SW 1271 (cell line): ENCODE results near the gene SMDT1.
"Not testable (repeated sequence)": the region's sequence is repeated elsewhere in the genome, so short reads cannot be mapped to it uniquely, and the experiment has no call there.

Experiments used
- DNase-seq, 2 experiments: peaks; one replicate each; lab custom pipeline; 2025; lab: John Stamatoyannopoulos, UW

SMDT1 gene

DNA sequence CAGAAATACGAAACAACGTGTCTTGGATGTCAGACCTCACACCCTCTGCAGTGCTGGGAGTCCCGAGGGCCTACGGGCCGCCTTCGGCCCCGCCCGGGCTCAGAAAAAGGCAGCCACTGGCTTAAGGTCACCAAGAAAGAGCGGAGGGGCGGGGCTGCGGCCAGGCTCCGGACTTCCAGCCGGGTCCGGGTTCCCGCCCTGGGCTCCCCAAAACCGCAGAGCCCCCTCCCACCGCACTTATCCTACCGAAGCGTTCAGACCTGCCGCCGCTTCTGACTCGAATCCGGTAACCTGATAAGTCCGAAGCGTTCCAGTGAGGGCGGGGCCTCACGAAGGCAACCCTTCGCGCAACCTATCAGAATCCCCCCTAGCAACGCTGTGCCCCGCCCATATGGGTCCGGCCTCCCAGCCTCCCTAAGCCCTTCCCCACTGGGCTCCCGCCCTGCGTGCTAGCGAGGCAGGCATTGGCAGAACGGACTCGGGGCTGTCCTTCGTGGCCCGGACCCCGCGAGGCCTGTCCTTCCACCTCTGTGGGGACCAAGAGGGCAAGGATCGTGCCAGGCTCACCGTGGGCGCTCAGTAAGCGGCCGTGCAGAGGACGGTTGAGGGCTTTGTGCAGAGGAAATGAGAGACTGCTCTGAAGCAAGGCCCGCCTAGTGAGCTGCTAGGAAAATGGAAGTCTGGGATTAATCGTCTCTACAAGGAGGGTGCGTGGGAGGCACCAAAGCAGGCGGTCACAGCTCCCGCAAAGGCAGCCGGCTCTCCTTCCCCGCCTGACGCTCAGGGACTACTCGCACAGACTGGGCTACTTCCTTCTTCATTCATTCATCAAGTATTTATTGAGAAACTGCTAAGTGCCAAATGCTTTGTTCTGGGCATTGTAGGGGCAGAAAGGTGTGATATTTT, 8.7 kb upstream of the SMDT1 start, which contains the start of gene NAGA:
TSS of gene NAGA (minus strand) at position 296 of the 906 bp plus-strand sequence. CDS start 515 bp downstream, outside the sequence.
- peak; percentile 80 to 94 for DNase-seq

DNA sequence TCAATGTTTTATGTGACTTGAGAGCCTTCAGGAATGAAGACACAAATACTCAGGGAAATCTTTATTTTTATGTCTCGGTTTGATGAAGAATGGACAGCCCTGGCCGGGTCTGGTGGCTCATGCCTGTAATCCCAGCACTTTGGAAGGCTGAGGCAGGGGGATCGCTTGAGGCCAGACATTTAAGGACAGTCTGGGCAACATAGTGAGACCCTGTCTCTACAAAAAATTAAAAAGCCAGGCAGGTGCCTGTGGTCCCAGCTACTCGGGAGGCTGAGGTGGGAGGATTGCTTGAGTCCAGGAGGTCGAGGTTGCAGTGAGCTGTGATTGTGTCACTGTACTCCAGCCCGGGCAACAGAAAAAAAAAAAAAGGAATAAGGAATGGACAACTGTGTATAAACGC, 8.0 kb upstream of the SMDT1 start:
- DNase-seq, result not testable (repeated sequence)

DNA sequence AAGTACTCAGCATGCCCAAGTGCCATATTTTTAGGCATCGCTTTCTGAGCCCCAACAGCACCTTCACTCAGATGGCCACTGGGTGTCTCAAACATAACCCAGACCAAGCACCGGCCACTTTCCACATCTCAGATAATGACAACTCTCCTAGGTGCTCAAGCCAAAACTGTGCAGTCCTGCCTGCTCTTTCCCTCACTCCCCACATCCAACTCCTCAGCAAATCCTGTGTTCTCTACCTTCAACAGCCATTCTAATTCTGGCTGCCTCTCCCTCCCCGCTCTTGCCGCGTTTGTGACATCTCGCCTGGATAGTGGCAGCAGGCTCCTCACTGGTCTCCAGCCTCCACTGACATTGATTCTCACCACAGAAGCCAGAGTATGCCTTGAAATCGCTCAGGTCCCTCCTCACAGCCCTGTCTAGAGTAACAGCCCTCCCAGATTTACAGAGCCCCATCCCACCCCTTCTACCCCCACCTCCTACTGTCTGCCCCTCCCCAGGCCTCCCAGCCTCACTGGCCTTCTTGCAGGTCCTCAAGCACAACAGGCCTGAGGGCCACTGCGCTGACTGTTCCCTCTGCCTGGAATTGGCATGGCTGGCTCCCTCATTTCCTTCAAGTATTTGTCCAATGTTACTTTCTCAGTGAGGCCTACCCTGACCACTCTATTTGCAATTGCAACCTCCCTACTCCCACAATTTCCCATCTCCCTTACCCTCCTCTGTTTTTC, 6.7 kb upstream of the SMDT1 start:
- DNase-seq, result no peak

DNA sequence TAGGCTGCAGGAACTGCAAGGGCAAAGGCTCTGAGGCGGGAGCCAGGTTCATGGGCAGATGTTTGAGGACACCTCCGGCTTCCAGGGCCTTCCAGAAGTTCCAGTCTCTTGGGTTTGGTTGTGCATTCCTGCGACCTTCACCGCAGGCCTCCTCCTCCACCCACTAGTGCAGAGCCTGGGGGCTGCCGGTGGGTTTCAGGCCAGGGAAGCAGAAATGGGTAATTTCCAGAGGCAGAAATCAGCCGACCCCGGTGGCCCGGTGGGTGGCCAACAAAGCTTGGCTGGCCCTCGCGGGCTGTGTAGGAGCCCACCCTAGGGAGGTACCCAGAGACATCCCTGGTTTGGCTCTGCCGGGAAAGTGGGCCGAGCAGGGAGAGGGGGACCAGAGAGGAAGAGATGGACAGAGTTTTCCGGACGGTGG, 5.9 kb upstream of the SMDT1 start:
- DNase-seq, result no peak

DNA sequence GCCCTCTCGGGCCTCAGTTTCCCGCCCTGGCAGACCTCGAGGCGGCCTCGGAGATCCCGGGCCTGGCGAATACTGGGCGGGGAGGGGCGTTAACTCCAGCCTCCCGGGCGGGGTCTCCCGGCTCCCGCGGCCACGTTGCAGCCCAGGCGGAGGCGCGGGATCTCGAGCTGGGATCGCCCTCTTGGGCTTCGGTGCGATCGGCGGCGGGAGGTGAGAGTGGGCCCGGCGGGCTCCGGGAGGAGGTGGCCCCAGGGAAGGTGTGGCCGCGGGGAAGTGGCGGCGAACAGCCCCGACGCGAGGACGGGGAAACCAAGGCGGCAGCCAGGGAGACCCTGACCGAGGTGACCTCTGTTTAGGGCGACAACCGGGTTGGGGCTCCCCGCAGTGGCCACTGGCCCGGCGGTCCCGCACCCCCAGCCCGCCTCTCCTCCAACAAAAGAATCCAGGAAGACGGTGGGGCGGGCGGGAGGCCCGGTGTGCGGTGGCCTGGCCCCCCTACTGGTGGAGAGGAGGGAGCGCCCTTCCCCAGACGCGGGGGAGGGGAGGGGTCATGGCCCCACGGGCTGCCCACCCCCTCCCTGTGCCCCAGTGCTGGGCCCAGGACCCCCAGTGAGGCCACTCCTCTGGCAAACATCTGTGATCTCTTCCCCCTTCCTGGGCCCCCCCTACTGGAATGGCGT, 5.2 kb upstream of the SMDT1 start, which contains the start of gene PHETA2:
TSS of gene PHETA2 (plus strand) at position 117 of the 680 bp plus-strand sequence. CDS start 3,046 bp downstream, outside the sequence.
- DNase-seq, result no peak

DNA sequence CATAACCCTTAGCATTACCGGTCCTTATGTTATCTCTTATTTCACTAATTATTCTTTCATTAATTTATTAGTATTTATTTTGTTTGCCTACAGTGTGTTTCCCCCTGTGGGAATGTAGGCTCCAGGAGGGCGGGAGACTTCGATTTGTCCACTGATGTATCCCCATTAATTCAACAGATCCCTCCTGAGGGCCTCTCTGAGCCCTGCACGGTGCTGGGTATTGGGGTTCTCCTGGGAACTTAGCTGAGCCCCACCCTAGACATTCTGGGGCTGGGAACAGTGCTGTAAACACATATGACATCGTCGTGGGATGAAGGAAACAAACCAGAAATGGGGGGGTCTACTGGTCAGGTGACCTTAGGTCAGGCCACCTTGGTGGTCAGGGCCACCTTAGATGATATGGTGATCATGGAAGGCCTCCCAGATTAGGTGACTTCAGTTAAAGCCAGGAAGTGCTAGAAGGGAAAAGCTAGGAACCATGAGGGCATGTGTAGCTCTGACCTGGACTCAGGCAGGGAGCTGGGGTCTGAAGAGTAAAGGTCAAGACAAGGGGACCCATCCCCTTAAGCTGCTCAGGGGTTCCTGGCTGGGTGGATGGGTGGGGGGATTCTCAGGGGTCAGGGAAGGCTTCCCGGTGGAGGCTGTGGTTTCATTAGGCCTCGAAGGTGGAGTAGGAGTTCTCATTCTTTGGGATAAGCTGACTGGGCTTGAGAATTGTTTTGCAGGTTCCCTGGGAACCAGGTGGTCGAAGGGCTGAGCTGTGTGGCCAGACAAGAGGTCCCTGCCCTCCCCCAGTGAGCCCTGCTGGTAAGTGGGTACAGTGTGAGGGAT, 4.4 kb upstream of the SMDT1 start:
- no peak for DNase-seq

DNA sequence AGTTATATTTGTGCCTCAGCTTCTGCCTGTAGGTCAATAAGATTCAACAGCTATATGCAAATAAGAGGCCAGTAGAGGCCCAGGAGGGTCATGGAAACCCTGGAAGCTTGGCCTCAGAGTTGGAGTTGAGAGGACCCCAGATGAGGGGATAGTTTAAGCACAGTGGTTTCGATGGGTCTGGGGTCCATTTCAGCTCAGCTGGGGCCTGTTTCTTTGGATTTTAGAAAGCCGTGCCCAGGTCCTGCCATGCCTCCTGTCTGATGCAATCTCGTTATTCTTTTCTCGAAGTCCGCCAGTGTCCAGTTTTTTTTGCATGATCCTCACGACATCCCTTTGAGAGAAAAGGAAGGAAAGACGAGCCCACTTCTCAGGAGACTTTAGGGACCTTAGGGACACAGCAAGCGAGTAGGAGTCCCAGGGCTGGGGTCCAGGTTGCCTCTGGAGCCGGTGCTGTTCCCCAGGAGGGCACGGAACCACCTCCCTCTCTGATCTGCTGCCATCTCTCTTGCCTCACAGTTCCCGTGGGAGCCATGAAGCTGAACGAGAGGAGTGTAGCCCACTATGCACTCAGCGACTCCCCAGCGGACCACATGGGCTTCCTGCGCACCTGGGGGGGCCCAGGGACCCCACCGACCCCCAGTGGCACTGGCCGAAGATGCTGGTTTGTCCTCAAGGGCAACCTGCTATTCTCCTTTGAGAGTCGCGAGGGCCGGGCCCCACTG, 2.6 kb upstream of the SMDT1 start:
- no peak for DNase-seq

DNA sequence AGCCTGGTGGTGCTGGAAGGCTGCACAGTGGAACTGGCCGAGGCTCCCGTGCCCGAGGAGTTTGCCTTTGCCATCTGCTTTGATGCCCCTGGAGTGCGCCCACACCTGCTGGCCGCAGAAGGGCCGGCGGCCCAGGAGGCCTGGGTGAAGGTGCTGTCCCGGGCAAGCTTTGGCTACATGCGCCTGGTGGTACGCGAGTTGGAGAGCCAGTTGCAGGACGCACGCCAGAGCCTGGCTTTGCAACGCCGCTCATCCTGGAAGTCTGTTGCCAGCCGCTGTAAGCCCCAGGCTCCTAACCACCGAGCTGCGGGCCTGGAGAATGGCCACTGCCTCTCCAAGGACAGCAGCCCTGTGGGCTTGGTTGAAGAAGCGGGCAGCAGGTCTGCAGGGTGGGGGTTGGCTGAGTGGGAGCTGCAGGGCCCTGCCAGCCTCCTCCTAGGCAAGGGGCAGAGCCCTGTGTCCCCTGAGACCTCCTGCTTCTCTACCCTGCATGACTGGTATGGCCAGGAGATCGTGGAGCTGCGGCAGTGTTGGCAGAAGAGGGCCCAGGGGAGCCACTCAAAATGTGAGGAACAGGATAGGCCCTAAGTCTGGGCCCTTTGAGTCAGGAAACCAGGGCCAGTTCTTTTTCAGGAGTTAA, 1.9 kb upstream of the SMDT1 start:
- DNase-seq, result no peak

DNA sequence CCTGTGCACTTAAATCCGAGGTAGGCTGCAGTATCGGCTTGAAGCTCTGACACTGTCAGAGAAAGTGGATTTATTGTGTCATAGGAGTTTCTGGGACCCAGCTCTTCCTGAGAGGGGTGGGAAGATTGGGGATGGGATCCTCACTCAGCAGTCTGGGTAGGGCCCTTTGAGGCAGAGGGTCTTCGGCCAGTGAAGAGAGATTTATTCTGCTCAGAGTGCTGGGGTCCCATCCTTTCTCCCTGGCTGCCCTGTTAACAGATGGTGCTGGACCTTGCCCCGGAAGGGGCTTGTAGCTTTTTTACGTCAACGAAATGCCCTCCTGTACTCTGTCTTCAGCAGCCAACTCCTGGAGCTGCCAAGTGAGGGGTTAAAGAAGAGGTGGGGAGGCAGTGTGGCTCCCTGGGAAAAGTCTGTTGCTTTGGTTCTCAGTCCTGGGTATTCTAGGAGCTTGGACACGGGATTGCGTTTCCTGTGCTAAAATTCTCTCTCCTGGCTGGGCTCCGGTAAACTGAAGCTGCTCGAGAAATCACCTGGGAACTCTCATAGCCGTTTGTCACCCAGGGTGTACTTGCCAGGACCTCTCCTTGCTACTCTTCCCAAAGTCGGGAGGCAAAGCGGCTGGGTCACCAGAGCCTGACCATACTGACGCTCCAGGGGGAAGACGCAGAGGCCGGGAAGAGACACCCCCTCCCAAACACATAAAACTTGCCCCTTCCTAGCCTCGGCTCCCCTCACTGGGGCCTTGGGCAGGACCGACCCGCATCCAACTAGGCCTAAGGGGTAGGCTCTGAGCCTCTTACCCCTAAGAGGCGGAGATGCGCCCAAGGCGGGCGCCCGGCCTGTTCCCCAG, 806 bp upstream of the SMDT1 start:
- no peak for DNase-seq

DNA sequence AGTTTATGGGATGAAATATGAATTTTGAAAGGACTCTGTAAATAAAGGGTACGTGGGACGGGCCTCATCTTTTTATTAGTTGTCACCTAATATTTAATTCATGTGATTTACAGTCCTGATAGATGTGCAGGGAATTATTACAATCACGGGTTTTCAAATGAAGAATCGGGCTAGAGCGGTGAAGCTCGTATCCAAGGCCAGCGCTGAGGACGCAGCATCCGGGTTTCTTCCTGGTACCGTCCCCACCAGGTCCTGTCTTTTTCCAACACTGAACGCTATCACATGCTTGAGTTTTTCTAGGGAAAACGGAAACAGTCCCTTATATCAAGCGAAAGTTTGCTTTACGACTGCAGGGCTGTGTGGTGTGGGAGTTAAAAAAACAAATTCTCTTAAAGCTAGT, 787 bp downstream of the SMDT1 start:
- DNase-seq, result no peak

DNA sequence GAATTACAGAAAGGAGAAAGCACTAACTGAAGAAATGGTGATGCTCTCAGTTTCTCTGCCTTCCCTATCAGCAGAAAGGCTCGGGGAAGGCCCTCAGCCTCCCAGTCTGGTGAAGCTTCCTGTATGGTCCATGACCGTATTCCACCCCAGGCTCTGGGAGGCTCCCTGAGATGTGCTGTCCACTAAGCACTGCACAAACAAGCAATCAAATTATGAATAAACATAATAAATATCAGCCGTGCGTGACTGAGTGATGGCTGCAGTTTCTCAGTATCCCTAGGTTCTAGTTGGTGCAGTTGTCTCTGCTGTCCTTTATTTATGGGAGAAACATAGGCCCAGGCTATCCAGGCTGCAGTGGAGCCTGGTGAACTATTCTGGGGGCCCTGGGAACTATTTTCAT, 3.6 kb downstream of the SMDT1 start:
- DNase-seq, result no peak

DNA sequence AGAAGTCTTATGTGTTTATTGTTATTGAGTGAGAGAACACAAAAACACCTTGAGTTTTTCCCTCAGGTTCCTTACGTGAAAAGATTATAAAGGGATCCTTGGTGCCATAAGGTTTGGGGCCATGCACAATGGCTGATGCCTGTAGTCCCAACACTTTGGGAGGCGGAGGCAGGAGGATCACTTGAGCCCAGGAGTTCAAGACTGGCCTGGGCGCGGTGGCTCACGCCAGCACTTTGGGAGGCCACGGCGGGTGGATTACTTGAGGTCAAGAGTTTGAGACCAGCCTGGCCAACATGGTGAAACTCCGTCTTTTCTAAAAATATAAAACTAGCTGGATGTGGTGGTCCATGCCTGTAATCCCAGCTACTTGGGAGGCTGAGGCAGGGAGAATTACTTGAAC, 5.4 kb downstream of the SMDT1 start:
- no peak for DNase-seq

DNA sequence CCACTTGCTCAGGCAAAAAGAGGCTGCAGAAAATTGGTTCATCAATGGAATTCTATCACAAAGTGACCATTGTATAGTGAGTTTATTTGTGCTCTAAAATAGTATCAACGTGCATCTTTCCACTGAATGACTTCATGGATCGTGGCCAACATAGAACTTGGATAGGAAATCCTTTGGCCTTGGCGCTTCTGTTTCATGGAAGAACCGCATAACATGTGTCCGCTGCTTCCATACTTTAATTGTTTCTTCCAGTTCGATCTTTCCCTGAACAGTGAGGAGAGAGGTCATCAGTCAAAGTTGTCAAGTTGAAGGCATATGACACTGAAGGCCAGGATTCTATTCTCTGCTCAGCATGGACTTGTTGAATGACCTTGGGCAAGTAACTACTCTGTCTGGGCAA, 6.6 kb downstream of the SMDT1 start:
- no peak for DNase-seq

DNA sequence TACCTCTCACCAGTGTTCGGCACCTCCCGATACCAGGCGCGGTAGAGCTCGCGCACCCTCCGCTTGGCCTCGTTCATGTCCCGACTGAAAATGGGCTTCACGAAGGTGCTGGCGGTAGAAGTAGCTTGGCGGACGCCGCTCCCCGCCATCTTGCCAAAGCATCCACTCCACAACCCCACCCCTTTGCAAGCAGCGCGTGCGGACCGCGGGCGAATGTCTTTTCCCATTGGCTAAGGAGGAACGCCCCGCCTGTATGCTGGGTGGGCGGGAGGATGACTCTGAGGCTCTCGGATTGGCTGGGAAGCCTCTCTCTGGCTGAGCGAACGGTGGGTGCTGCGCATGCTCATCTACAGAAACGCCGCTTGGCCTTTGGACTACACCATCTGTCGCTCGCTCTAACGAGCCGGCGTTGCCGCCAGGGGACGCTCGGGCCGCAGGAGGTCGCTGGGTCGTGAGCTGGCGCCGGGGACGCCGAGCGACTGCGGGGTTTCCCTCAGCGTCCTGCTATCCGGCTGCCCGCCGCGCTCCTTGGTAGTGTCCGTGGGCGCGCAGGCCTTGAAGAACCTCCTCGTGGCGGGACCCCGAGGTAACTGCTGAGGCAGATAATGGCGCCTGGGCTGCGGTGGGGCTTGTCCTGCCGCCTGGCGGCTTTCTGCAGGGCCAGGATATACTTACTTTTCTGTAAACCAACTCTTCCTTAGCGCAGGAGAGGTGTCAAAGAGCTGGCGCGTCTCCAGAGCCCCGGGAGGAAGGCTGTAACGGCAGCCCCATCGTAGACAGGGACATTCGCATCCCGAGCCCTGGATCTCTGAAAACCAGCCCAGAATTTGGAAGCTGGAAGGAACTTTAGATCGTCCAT, 11.3 kb downstream of the SMDT1 start, which contains the start of gene NDUFA6:
TSS of gene NDUFA6 (minus strand) at position 177 of the 859 bp plus-strand sequence. CDS start at position 149, 28 bp downstream.
- peak; percentile 92 to 98 for DNase-seq

DNA sequence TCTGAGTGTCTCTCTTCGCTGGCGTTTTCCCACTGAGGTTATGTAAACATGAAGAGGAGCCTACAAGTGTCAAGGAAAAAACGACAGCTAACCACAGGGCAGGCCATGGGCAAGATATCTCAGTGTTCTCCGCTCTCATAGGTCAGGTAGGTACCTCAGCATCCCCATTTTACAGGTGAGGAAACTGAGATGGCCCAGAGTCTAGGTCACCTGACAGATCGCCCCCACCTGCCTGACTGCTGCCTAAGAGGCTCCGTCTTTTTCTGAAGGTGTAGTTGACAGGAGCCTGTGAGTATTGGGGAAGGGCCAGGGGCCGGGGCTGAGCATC, 11.9 kb downstream of the SMDT1 start:
- no peak for DNase-seq

DNA sequence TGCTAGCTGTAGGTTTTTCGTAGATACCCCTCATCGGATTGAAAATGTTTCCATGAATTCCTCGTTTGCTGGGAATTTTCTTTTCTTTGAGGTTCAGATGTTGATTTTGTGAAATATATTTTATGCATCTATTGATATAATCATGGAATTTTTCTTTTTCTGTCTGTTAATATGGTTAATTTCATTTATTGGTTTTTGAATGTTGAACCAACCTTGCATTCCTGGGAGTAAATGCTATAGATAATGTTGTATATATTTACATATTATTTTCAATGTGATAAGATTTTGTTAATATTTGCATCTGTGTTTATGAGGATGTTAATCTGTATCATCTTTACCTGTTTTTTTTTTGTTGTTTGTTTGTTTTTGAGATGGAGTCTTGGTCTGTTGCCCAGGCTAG, 21.7 kb downstream of the SMDT1 start:
- no peak for DNase-seq

DNA sequence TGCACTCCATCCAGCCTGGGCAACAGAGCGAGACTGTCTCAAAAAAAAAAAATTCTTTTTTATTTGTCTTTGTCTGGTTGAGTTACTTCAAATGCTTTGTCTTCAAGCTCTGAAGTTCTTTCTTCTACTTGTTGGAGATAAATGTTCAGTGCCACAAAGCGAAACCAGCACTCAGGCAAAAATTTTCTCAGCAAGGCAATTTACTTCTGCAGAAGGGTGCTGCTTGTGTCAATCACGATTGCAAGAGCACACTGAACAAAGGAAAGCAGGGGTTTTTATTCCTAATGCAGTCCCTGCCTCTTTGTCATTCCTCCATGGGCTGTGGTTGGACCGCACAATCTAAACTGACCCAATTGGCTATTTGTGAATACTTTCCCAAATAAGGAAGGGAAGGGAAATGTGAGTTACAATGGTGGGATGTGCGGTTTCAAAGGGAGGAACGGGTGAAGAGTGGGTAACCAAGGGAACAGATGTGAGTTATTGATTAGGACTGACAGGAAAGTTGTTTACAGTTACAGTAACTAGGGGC, 24.9 kb downstream of the SMDT1 start:
- DNase-seq, result not testable (repeated sequence)

DNA sequence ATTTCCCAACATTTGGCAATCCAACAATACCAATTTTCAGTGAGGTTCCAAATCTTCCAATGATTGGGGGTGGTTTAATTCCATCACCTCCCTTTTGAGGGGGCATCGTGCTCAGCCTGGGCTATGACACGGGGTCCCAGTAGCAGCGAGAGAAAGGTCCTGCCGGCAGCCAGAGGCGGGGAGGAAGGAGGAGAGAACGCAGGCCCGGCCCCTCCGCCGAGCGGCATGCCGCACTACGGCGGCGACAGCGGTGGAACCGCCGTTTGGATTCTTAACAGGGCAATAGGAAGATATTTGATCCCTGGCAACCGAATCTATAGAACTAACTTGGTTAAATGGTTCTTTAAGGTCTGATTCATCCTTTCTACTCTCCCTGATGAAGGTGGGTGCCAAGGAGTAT, 29.3 kb downstream of the SMDT1 start:
- no peak for DNase-seq
